ENCODE results near the gene B4GALT2. TPM values are rescaled to one million over a fixed set of nuclear protein-coding genes. Genes with fewer than 3 reads are reported as not detected.

B4GALT2 gene
- total and polyA plus RNA-seq, 2 donors (not counting 1 experiment from before 2014, with no cell fraction given) = 4.6 to 6.5 TPM

GRCh38 chr1:44020464-44020863 is 41.5 kb downstream of the B4GALT2 start:
- Histone ChIP-seq H3K79me2 (ENCODE audit: control insufficient read depth, insufficient read depth, low read length) (no peaks in the 10 kb centered on the region), H3K36me3 (replicated peaks in 1 of 2; ENCODE audit: control extremely low read depth in 1 of 2, control insufficient read depth in 1 of 2, extremely low read depth in 1 of 2, insufficient read depth in 2 of 2, low read length in 1 of 2) (no peaks in the 10 kb centered on the region), H3K4me1 (ENCODE audit: control insufficient read depth in 2 of 2, insufficient read depth in 2 of 2, low read length in 2 of 2) (peaks cover 0 to 9% of the 10 kb centered on the region in 2 donors), H4K20me1 (ENCODE audit: control insufficient read depth, insufficient read depth, low read length, poor library complexity, severe bottlenecking) (no peaks in the 10 kb centered on the region), H3K9me3 (ENCODE audit: control extremely low read depth in 1 of 3, control insufficient read depth in 2 of 3, insufficient read depth in 1 of 3, low read length in 2 of 3) (no peaks in the 10 kb centered on the region), H3K4me2 (replicated peaks; ENCODE audit: low read depth, low read length, poor library complexity, severe bottlenecking) (no peak overlapping the region), H2AFZ (ENCODE audit: insufficient read depth, low read depth, low read length, poor library complexity, severe bottlenecking) (no peak overlapping the region), H3K27ac (ENCODE audit: low read length in 2 of 2) (no peak overlapping the region), H3K4me3 (ENCODE audit: control extremely low read depth in 1 of 5, extremely low read depth in 1 of 5, insufficient read depth in 1 of 5, low read depth in 2 of 5, low read length in 4 of 5) (no peak overlapping the region), H3K9ac (ENCODE audit: low read length) (no peak overlapping the region), H3K27me3 (replicated peaks in 1 of 4; ENCODE audit: control extremely low read depth in 1 of 4, control insufficient read depth in 3 of 4, insufficient read depth in 4 of 4, low read length in 3 of 4) (no peaks in the 10 kb centered on the region)
- peaks cover 9% of the 10 kb centered on the region for H3K4me1 Mint-ChIP-seq
- no peaks in the 10 kb centered on the region for H3K9me3 Mint-ChIP-seq (ENCODE audit: insufficient read depth)
- TF ChIP-seq EZH2 (IDR thresholded peaks at IDR 0.05; ENCODE audit: borderline replicate concordance, insufficient read depth, low read depth, low read length, poor library complexity, severe bottlenecking) (no peak), CTCF (IDR thresholded peaks at IDR 0.05) (no peak)
- intact Hi-C loops (cut with micrococcal nuclease) = no loop called here
- ATAC-seq (ENCODE audit: low read depth) (no peak), DNase-seq (no peak)
- CTCF ChIA-PET = interaction anchor here (0.6 to 0.9 kb wide), 3 partner anchors 11 to 88 kb away, joined by 3 read pairs; partner anchors contain the start of gene SLC6A9
- no peak overlapping the region for H3K4me3 Mint-ChIP-seq
- no peaks in the 10 kb centered on the region for H3K27me3 Mint-ChIP-seq
- no peak overlapping the region for H3K27ac Mint-ChIP-seq
- WGBS (ENCODE audit: insufficient coverage) = 94% methylated on average over 6 of the region's 6 CpGs
- POLR2A ChIA-PET = no interaction called here

- peaks cover 14% of the 10 kb centered on the region for H3K4me1 Mint-ChIP-seq
- Histone ChIP-seq H3K79me2 (ENCODE audit: control insufficient read depth, insufficient read depth, low read length) (no peaks in the 10 kb centered on the region), H3K4me2 (replicated peaks; ENCODE audit: low read depth, low read length, poor library complexity, severe bottlenecking) (no peak overlapping the region), H4K20me1 (ENCODE audit: control insufficient read depth, insufficient read depth, low read length, poor library complexity, severe bottlenecking) (no peaks in the 10 kb centered on the region), H3K27ac (ENCODE audit: low read length in 2 of 2) (no peak overlapping the region), H3K4me3 (ENCODE audit: control extremely low read depth in 1 of 5, extremely low read depth in 1 of 5, insufficient read depth in 1 of 5, low read depth in 2 of 5, low read length in 4 of 5) (no peak overlapping the region), H3K9ac (ENCODE audit: low read length) (no peak overlapping the region), H3K27me3 (replicated peaks in 1 of 4; ENCODE audit: control extremely low read depth in 1 of 4, control insufficient read depth in 3 of 4, insufficient read depth in 4 of 4, low read length in 3 of 4) (no peaks in the 10 kb centered on the region), H2AFZ (ENCODE audit: insufficient read depth, low read depth, low read length, poor library complexity, severe bottlenecking) (no peak overlapping the region), H3K36me3 (replicated peaks in 1 of 2; ENCODE audit: control extremely low read depth in 1 of 2, control insufficient read depth in 1 of 2, extremely low read depth in 1 of 2, insufficient read depth in 2 of 2, low read length in 1 of 2) (no peaks in the 10 kb centered on the region), H3K9me3 (ENCODE audit: control extremely low read depth in 1 of 3, control insufficient read depth in 2 of 3, insufficient read depth in 1 of 3, low read length in 2 of 3) (no peaks in the 10 kb centered on the region), H3K4me1 (ENCODE audit: control insufficient read depth in 2 of 2, insufficient read depth in 2 of 2, low read length in 2 of 2) (peaks cover 4 to 15% of the 10 kb centered on the region in 2 donors)
- no peaks in the 10 kb centered on the region for H3K27me3 Mint-ChIP-seq
- CTCF ChIA-PET = interaction anchor here (0.7 to 0.9 kb wide), 2 partner anchors 10 to 16 kb away, joined by 3 read pairs; partner anchors contain the start of gene SLC6A9
- DNase-seq (no peak), ATAC-seq (ENCODE audit: low read depth) (no peak)
- no peak overlapping the region for H3K27ac Mint-ChIP-seq
- intact Hi-C loops (cut with micrococcal nuclease) = no loop called here
- no peaks in the 10 kb centered on the region for H3K9me3 Mint-ChIP-seq (ENCODE audit: insufficient read depth)
- TF ChIP-seq CTCF (IDR thresholded peaks at IDR 0.05) (no peak), EZH2 (IDR thresholded peaks at IDR 0.05; ENCODE audit: borderline replicate concordance, insufficient read depth, low read depth, low read length, poor library complexity, severe bottlenecking) (no peak)
- H3K4me3 Mint-ChIP-seq = no peak overlapping the region
- WGBS (ENCODE audit: insufficient coverage) = 87% methylated on average over 5 of the region's 8 CpGs
- POLR2A ChIA-PET = no interaction called here
These were observed 42.1 kb downstream of the B4GALT2 start for GRCh38 chr1:44021156-44021555.
